ENCODE results near the gene SYNC.

GRCh38 chr1:32718036-32718435 lies 15.5 kb upstream of the SYNC start:
- TF ChIP-seq POLR2A (IDR thresholded peaks at IDR 0.05) (no peak), POLR2AphosphoS5 (IDR thresholded peaks at IDR 0.05; ENCODE audit: insufficient read depth in 1 of 2, low read depth in 1 of 2) (no peak)
- TF ChIP-seq, protein P1, sequence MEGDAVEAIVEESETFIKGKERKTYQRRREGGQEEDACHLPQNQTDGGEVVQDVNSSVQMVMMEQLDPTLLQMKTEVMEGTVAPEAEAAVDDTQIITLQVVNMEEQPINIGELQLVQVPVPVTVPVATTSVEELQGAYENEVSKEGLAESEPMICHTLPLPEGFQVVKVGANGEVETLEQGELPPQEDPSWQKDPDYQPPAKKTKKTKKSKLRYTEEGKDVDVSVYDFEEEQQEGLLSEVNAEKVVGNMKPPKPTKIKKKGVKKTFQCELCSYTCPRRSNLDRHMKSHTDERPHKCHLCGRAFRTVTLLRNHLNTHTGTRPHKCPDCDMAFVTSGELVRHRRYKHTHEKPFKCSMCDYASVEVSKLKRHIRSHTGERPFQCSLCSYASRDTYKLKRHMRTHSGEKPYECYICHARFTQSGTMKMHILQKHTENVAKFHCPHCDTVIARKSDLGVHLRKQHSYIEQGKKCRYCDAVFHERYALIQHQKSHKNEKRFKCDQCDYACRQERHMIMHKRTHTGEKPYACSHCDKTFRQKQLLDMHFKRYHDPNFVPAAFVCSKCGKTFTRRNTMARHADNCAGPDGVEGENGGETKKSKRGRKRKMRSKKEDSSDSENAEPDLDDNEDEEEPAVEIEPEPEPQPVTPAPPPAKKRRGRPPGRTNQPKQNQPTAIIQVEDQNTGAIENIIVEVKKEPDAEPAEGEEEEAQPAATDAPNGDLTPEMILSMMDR (IDR thresholded peaks at IDR 0.05), result no peak
